OCI-LY1 (cell line): ENCODE results near the gene PTPRU.
"Not testable (repeated sequence)": the region's sequence is repeated elsewhere in the genome, so short reads cannot be mapped to it uniquely, and the experiment has no call there.

ENCODE experiments used
- H2AFZ ChIP-seq: fragments of 200-600 bp; sonication (generic), shearing (Covaris generic); 2 replicates; pipeline ENCODE4 v1.6.0; 2014; ENCODE audit warnings: antibody characterized with exemption, mild to moderate bottlenecking, low read length
- H3F3A ChIP-seq: fragments of 200-600 bp; sonication (generic), shearing (Covaris generic); 2 replicates; pipeline ENCODE4 v1.6.0; 2014; ENCODE audit warnings: mild to moderate bottlenecking, antibody characterized with exemption, low read length, moderate library complexity; ENCODE audit not compliant: insufficient read depth
- H3K27ac ChIP-seq: fragments of 200-600 bp; sonication (generic); 2 replicates; pipeline ENCODE4 v1.5.1; 2014; ENCODE audit warnings: low read length, mixed run types, mild to moderate bottlenecking, low read depth; ENCODE audit not compliant: poor library complexity, severe bottlenecking
- H3K27me3 ChIP-seq: fragments of 200-600 bp; sonication (generic); 2 replicates; pipeline ENCODE4 v1.6.0; 2014; ENCODE audit warnings: antibody characterized with exemption, mild to moderate bottlenecking, low read length, moderate library complexity; ENCODE audit not compliant: insufficient read depth
- H3K36me3 ChIP-seq: fragments of 200-600 bp; sonication (generic); 2 replicates; pipeline ENCODE4 v1.6.1; 2014; ENCODE audit warnings: mild to moderate bottlenecking, antibody characterized with exemption, low read length, moderate library complexity, mixed read lengths; ENCODE audit not compliant: insufficient read depth
- H3K4me1 ChIP-seq: fragments of 200-600 bp; sonication (generic); 2 replicates; pipeline ENCODE4 v1.5.1; 2014; ENCODE audit warnings: mild to moderate bottlenecking, low read length, moderate library complexity; ENCODE audit not compliant: insufficient read depth, severe bottlenecking
- H3K4me2 ChIP-seq: fragments of 200-600 bp; sonication (generic), shearing (Covaris generic); 2 replicates; pipeline ENCODE4 v1.6.1; 2014; ENCODE audit warnings: low read length
- H3K4me3 ChIP-seq: fragments of 200-600 bp; sonication (generic); 2 replicates; pipeline ENCODE4 v1.5.1; 2014; ENCODE audit warnings: low read length, low read depth, mild to moderate bottlenecking, mixed read lengths; ENCODE audit not compliant: poor library complexity, severe bottlenecking
- H3K79me2 ChIP-seq: fragments of 200-600 bp; shearing (Covaris generic); 2 replicates; pipeline ENCODE4 v1.6.1; 2016; ENCODE audit warnings: mixed run types, low read length, mixed read lengths; ENCODE audit not compliant: insufficient read depth
- H3K9ac ChIP-seq: fragments of 200-600 bp; sonication (generic), shearing (Covaris generic); 2 replicates; pipeline ENCODE4 v1.6.1; 2014; ENCODE audit warnings: mild to moderate bottlenecking, low read length, mixed read lengths
- H3K9me2 ChIP-seq: fragments of 200-600 bp; sonication (generic), shearing (Covaris generic); 2 replicates; pipeline ENCODE4 v1.6.1; 2014; ENCODE audit warnings: low read depth, mild to moderate bottlenecking, low read length, mixed read lengths
- H3K9me3 ChIP-seq: fragments of 200-600 bp; shearing (Covaris generic); 2 replicates; pipeline ENCODE4 v1.6.1; 2014; ENCODE audit warnings: low read length, mixed read lengths
- H4K20me1 ChIP-seq: fragments of 200-600 bp; sonication (generic), shearing (Covaris generic); 2 replicates; pipeline ENCODE4 v1.6.0; 2016; ENCODE audit warnings: mild to moderate bottlenecking, low read length; ENCODE audit not compliant: insufficient read depth
- CTCF ChIP-seq: fragments of 200-600 bp; sonication (generic), shearing (Covaris generic); IDR thresholded peaks from 2 replicates; pipeline ENCODE4 v1.5.1; 2017; ENCODE audit warnings: mild to moderate bottlenecking, antibody characterized with exemption, low read length, moderate library complexity, mixed read lengths
- EZH2 ChIP-seq: fragments of 200-600 bp; sonication (generic), shearing (Covaris generic); IDR thresholded peaks from 2 replicates; pipeline ENCODE4 v1.8.0; 2017; ENCODE audit warnings: borderline replicate concordance, mixed run types, mild to moderate bottlenecking, antibody characterized with exemption, low read length, moderate library complexity, mixed read lengths

PTPRU gene

DNA sequence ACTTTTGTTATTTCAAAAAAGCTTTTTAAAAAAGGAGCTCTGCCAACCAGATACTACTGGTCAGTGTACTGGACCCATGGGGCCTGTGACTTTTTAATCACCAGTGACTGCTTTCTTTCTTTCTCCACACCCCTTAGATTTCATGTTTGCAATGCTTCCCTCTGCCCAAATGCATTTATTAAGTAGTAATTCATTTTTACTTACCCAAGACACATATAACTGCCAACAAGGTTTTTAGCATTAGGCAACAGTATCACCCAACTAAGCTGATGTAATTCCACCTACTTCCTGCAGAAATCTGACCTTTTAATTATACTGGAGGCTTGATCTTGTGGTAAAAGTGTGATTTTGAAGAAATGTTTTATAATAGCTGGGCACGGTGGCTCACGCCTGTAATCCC, 18.1 kb upstream of the PTPRU start:
- H3F3A ChIP-seq: no peaks in the 10 kb centered on the region
- no peak overlapping the region for H3K4me2 ChIP-seq
- no peaks in the 10 kb centered on the region for H3K4me1 ChIP-seq
- H3K9me2 ChIP-seq: no peaks in the 10 kb centered on the region
- H3K9ac ChIP-seq: no peak overlapping the region
- H3K27me3 ChIP-seq: no peaks in the 10 kb centered on the region
- H3K4me3 ChIP-seq: no peak overlapping the region
- no peaks in the 10 kb centered on the region for H4K20me1 ChIP-seq
- H2AFZ ChIP-seq: no peak overlapping the region
- no peak overlapping the region for H3K27ac ChIP-seq
- H3K36me3 ChIP-seq: peaks cover 54% of the 10 kb centered on the region
- no peaks in the 10 kb centered on the region for H3K79me2 ChIP-seq
- no peaks in the 10 kb centered on the region for H3K9me3 ChIP-seq
- no peak for TF ChIP-seq CTCF
- no peak for TF ChIP-seq EZH2

DNA sequence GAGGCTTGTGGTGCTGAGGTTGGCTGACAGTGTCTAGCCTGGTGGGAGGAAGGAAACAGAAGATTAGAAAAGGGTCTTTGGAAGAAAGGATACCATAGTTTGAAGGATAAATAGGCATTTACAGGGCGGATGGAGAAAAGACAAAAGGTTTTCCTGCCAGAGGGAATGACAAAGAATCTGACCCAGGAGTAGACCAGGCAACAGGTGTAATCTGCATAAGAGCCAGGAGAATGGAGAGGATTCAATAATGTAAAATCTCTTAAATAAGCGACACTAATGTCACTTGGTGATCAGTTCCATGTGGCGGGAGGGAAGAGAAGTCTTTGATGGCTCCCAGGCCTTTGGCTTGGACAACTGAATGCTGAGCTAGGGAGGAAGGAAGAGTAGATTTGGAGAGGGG, 15.0 kb upstream of the PTPRU start:
- Histone ChIP-seq H2AFZ (no peak overlapping the region), H3K27ac (no peak overlapping the region), H3K9me2 (no peaks in the 10 kb centered on the region), H3K4me2 (no peak overlapping the region), H4K20me1 (no peaks in the 10 kb centered on the region), H3F3A (no peaks in the 10 kb centered on the region), H3K9ac (no peak overlapping the region), H3K4me1 (no peaks in the 10 kb centered on the region), H3K9me3 (no peaks in the 10 kb centered on the region), H3K4me3 (no peak overlapping the region), H3K27me3 (no peaks in the 10 kb centered on the region), H3K79me2 (no peaks in the 10 kb centered on the region), H3K36me3 (peaks cover 36% of the 10 kb centered on the region; the same call in 1 of the 2 replicates)
- TF ChIP-seq EZH2: no peak
- no peak for TF ChIP-seq CTCF

- H3K4me3 ChIP-seq, H3K9me2 ChIP-seq, H3K9ac ChIP-seq, H2AFZ ChIP-seq, H3K4me2 ChIP-seq, H3K4me1 ChIP-seq, H3K79me2 ChIP-seq, H3K9me3 ChIP-seq, H3K27ac ChIP-seq, H3K27me3 ChIP-seq, H4K20me1 ChIP-seq, H3F3A ChIP-seq: not testable (repeated sequence)
- H3K36me3 ChIP-seq: peaks cover 32% of the 10 kb centered on the region; the same call in 1 of the 2 replicates
Measured at GRCh38 chr1:29222260-29222659, 14.1 kb upstream of the PTPRU start.

GRCh38 chr1:29222686-29223085, 13.6 kb upstream of the PTPRU start:
- Histone ChIP-seq H3K9me2 (no peaks in the 10 kb centered on the region), H3K27me3 (no peaks in the 10 kb centered on the region), H3K9ac (no peak overlapping the region), H3K36me3 (peaks cover 29% of the 10 kb centered on the region; the same call in 1 of the 2 replicates), H3K4me1 (no peaks in the 10 kb centered on the region), H3K27ac (no peak overlapping the region), H3F3A (no peaks in the 10 kb centered on the region), H3K79me2 (no peaks in the 10 kb centered on the region), H3K4me3 (no peak overlapping the region), H2AFZ (no peak overlapping the region), H3K4me2 (no peak overlapping the region), H4K20me1 (no peaks in the 10 kb centered on the region), H3K9me3 (no peaks in the 10 kb centered on the region)
- no peak for TF ChIP-seq EZH2
